Endodermal cell (in vitro differentiated cells): Measurements from ENCODE around the gene HNMT. TPM values are rescaled to one million over a fixed set of nuclear protein-coding genes. Genes with fewer than 3 reads are reported as not detected.

ENCODE experiments used
- DNase-seq: peaks from one replicate; pipeline ENCODE4 v3.0.0-alpha.2; 2017
- H3K27ac ChIP-seq: 2 replicates; pipeline ENCODE4 v1.5.1; 2013; ENCODE audit warnings: mild to moderate bottlenecking, low read depth, low read length, moderate library complexity
- H3K27me3 ChIP-seq: 2 replicates; pipeline ENCODE4 v1.6.1; 2013; ENCODE audit warnings: mild to moderate bottlenecking, low read length, moderate library complexity; ENCODE audit not compliant: insufficient read depth, control insufficient read depth, poor library complexity, severe bottlenecking
- H3K36me3 ChIP-seq: 2 replicates; pipeline ENCODE4 v1.7.0; 2013; ENCODE audit warnings: mild to moderate bottlenecking, low read length, moderate library complexity; ENCODE audit not compliant: control insufficient read depth, insufficient read depth
- H3K4me1 ChIP-seq: one replicate; pipeline ENCODE4 v1.7.0; 2013; ENCODE audit warnings: low read length; ENCODE audit not compliant: control insufficient read depth, insufficient read depth
- H3K4me3 ChIP-seq: 2 replicates; pipeline ENCODE4 v1.5.1; 2013; ENCODE audit warnings: mild to moderate bottlenecking, low read length, moderate library complexity
- H3K9ac ChIP-seq: 2 replicates; pipeline ENCODE4 v1.6.1; 2013; ENCODE audit warnings: mild to moderate bottlenecking, low read length, moderate library complexity; ENCODE audit not compliant: poor library complexity, severe bottlenecking; ENCODE audit errors: extremely low read depth
- H3K9me3 ChIP-seq: 2 replicates; pipeline ENCODE4 v1.6.1; 2013; ENCODE audit warnings: mild to moderate bottlenecking, low read length, moderate library complexity; ENCODE audit not compliant: control insufficient read depth
- H3K27ac Mint-ChIP-seq: 2 replicates; pipeline ENCODE4 v1.8.0; 2020; ENCODE audit warnings: mixed read lengths
- H3K27me3 Mint-ChIP-seq: 2 replicates; pipeline ENCODE4 v1.8.0; 2021; ENCODE audit warnings: mild to moderate bottlenecking, mixed read lengths; ENCODE audit not compliant: insufficient read depth
- H3K36me3 Mint-ChIP-seq: 2 replicates; pipeline ENCODE4 v1.8.0; 2020; ENCODE audit warnings: low read depth, mixed read lengths
- H3K4me1 Mint-ChIP-seq: 2 replicates; pipeline ENCODE4 v1.8.0; 2020; ENCODE audit warnings: mixed read lengths
- H3K4me3 Mint-ChIP-seq: 2 replicates; pipeline ENCODE4 v1.8.0; 2020; ENCODE audit warnings: mild to moderate bottlenecking, moderate library complexity, mixed read lengths
- H3K9me3 Mint-ChIP-seq: 2 replicates; pipeline ENCODE4 v1.8.0; 2020; ENCODE audit warnings: mild to moderate bottlenecking, mixed read lengths
- WGBS, 2 experiments: methylation state at CpG; one replicate each; pipeline versions ENCODE4 v1.1.5 to v1.1.7; 2013; ENCODE audit warnings: missing lambda C conversion rate in 2 of 2, mixed read lengths in 1 of 2; ENCODE audit not compliant: insufficient coverage in 1 of 2, insufficient read length in 1 of 2; 5-methylcytosine and 5-hydroxymethylcytosine counted together
- total RNA-seq, 2 donors: library from RNA; stranded (reverse); fragmentation: NEBNext Ultra II Directional in 1 of 2; extraction: Animal tissue kit (Norgen Biotek cat#: 25700) in 1 of 2; gene quantifications; 2 replicates in 1 of 2; 3 replicates in 1 of 2; pipeline ENCODE4 v1.2.1, GENCODE V29; 2021
- TF ChIP-seq, protein P1 (sequence below): fragments of 200-600 bp; sonication (generic); conservative IDR thresholded peaks from 2 replicates; pipeline ENCODE4 v1.5.0; 2021; ENCODE audit warnings: antibody characterized with exemption, mild to moderate bottlenecking

The HNMT gene
- total RNA-seq, 2 donors from 2014 or later: 10.6 to 18.0 TPM

DNA sequence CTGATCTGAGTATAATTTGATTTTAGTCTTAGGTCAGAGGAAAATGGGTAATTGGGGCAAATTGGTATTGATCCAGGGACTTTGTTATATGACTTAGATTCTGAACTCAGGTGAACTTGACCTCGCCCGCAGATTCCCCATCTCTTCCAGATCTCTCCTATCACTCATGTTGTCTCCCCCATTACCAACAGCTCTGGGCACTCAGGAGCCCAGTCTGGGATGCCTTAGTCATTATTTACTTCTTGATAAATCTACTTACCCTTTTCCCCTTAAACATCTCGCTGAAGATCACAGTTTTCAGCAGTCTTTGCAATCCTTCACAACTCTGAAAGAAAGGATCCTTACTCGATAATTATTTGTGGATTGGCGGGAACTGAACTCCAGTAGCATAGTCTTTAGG is 19.6 kb upstream of the HNMT start:
- Mint-ChIP-seq H3K36me3 (no peaks in the 10 kb centered on the region), H3K4me3 (no peak overlapping the region), H3K27ac (no peak overlapping the region), H3K27me3 (peaks cover 30% of the 10 kb centered on the region), H3K9me3 (no peaks in the 10 kb centered on the region), H3K4me1 (peaks cover 40% of the 10 kb centered on the region)
- no peaks in the 10 kb centered on the region for H3K4me1 ChIP-seq
- H3K27ac ChIP-seq: no peak overlapping the region
- H3K27me3 ChIP-seq: peaks cover 6% of the 10 kb centered on the region
- DNase-seq: no peak
- TF ChIP-seq, protein P1, sequence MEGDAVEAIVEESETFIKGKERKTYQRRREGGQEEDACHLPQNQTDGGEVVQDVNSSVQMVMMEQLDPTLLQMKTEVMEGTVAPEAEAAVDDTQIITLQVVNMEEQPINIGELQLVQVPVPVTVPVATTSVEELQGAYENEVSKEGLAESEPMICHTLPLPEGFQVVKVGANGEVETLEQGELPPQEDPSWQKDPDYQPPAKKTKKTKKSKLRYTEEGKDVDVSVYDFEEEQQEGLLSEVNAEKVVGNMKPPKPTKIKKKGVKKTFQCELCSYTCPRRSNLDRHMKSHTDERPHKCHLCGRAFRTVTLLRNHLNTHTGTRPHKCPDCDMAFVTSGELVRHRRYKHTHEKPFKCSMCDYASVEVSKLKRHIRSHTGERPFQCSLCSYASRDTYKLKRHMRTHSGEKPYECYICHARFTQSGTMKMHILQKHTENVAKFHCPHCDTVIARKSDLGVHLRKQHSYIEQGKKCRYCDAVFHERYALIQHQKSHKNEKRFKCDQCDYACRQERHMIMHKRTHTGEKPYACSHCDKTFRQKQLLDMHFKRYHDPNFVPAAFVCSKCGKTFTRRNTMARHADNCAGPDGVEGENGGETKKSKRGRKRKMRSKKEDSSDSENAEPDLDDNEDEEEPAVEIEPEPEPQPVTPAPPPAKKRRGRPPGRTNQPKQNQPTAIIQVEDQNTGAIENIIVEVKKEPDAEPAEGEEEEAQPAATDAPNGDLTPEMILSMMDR: no peak
- H3K36me3 ChIP-seq: no peaks in the 10 kb centered on the region
- H3K9ac ChIP-seq: no peak overlapping the region
- H3K4me3 ChIP-seq: no peak overlapping the region
- no peaks in the 10 kb centered on the region for H3K9me3 ChIP-seq
- WGBS, 2 experiments: 71 to 100% methylated on average over 2 to 5 of the region's 5 CpGs

DNA sequence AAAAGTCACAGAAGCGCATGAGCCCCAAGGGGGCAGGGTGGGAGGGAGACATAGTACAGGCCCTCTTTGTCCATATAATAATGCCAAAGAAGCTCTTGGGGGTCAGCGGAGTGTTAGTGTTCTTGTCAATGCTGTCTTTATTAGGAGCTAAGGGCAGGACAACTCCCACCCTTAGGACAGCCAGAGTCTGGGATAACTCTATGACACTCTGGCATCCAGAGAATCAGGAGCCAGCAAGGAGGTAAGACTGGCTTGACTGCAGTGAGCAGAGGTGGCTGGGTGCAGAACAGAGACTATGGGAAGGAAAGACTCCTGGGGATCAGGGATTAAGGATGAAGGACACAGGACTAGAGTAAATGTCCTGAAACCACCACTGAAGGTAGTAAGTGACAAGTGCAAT is 19.0 kb upstream of the HNMT start:
- no peaks in the 10 kb centered on the region for H3K9me3 ChIP-seq
- no peak for DNase-seq
- peaks cover 6% of the 10 kb centered on the region for H3K27me3 ChIP-seq
- no peaks in the 10 kb centered on the region for H3K36me3 ChIP-seq
- Mint-ChIP-seq H3K9me3 (no peaks in the 10 kb centered on the region), H3K4me3 (no peak overlapping the region), H3K36me3 (no peaks in the 10 kb centered on the region), H3K4me1 (peaks cover 40% of the 10 kb centered on the region), H3K27me3 (peaks cover 35% of the 10 kb centered on the region), H3K27ac (no peak overlapping the region)
- no peak overlapping the region for H3K9ac ChIP-seq
- WGBS, 2 experiments: 45 to 50% methylated on average over 2 of the region's 2 CpGs
- no peaks in the 10 kb centered on the region for H3K4me1 ChIP-seq
- H3K27ac ChIP-seq: no peak overlapping the region
- TF ChIP-seq, protein P1: no peak
- H3K4me3 ChIP-seq: no peak overlapping the region

DNA sequence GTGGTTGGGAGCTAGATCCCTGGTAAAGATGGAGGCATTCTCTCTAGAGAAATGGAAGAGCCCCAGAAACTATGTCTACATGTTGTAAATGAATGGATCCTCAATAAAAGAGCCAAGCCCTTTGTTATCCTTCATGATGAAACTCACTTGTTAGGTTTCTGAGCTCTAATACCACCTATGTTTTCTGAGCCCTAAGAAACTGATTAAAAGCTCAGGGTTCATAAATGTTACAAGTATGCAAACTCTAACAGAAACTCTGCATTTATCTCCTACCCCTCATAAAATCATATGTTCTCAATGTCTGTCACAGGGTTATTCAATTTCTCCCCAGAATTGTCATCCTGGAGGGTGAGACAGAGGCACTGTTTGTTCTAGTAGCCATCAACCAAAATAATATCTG is 18.0 kb upstream of the HNMT start:
- Mint-ChIP-seq H3K9me3 (peaks cover 3% of the 10 kb centered on the region), H3K4me1 (peaks cover 36% of the 10 kb centered on the region), H3K4me3 (no peak overlapping the region), H3K27ac (no peak overlapping the region), H3K27me3 (peaks cover 37% of the 10 kb centered on the region), H3K36me3 (no peaks in the 10 kb centered on the region)
- H3K9ac ChIP-seq: no peak overlapping the region
- H3K4me3 ChIP-seq: no peak overlapping the region
- peaks cover 6% of the 10 kb centered on the region for H3K27me3 ChIP-seq
- H3K4me1 ChIP-seq: no peaks in the 10 kb centered on the region
- TF ChIP-seq, protein P1: no peak
- no peaks in the 10 kb centered on the region for H3K9me3 ChIP-seq
- H3K27ac ChIP-seq: no peak overlapping the region
- no peaks in the 10 kb centered on the region for H3K36me3 ChIP-seq
- DNase-seq: no peak
